Ishikawa (cell line): ENCODE results near the gene PRXL2A.

Experiments
- CEBPB ChIP-seq: IDR thresholded peaks from 2 replicates; pipeline ENCODE4 v1.6.1; 2012
- CREB1 ChIP-seq: IDR thresholded peaks from 2 replicates; pipeline ENCODE4 v1.6.1; 2012; ENCODE audit warnings: low read depth
- EP300 ChIP-seq: IDR thresholded peaks from 2 replicates; pipeline ENCODE4 v1.6.1; 2012; ENCODE audit warnings: borderline replicate concordance
- FOXM1 ChIP-seq: IDR thresholded peaks from 2 replicates; pipeline ENCODE4 v1.6.1; 2012; ENCODE audit warnings: low read depth, borderline replicate concordance
- MAX ChIP-seq: IDR thresholded peaks from 2 replicates; pipeline ENCODE4 v1.6.1; 2012
- NFIC ChIP-seq: IDR thresholded peaks from 2 replicates; pipeline ENCODE4 v1.6.1; 2012
- RAD21 ChIP-seq: IDR thresholded peaks from 2 replicates; pipeline ENCODE4 v1.6.1; 2012; ENCODE audit warnings: low read depth
- REST ChIP-seq: IDR thresholded peaks from 2 replicates; pipeline ENCODE4 v1.6.1; 2012; ENCODE audit warnings: low read depth, mild to moderate bottlenecking
- USF1 ChIP-seq: IDR thresholded peaks from 2 replicates; pipeline ENCODE4 v1.6.1; 2012
- YY1 ChIP-seq: IDR thresholded peaks from 2 replicates; pipeline ENCODE4 v1.6.1; 2012; ENCODE audit warnings: low read depth
- ZBTB7A ChIP-seq: IDR thresholded peaks from 2 replicates; pipeline ENCODE4 v1.6.1; 2012; ENCODE audit warnings: low read depth

- TF ChIP-seq RAD21, result no peak
- TF ChIP-seq ZBTB7A, result no peak
- TF ChIP-seq EP300, result no peak
- no peak for TF ChIP-seq YY1
- TF ChIP-seq CREB1, result no peak
- no peak for TF ChIP-seq REST
- TF ChIP-seq MAX, result no peak
- no peak for TF ChIP-seq USF1
- TF ChIP-seq CEBPB, result no peak
- no peak for TF ChIP-seq NFIC
- no peak for TF ChIP-seq FOXM1
These were observed 62.6 kb downstream of the PRXL2A start for GRCh38 chr10:80471001-80471400.
